Fibroblast of gingiva (primary cell): ENCODE data around the gene ANKRD13D.
"Not testable (repeated sequence)": the region's sequence is repeated elsewhere in the genome, so short reads cannot be mapped to it uniquely, and the experiment has no call there.

Source experiments
- DNase-seq: peaks from one replicate; pipeline ENCODE4 v3.0.0-alpha.2; 2011; ENCODE audit warnings: low read depth

Gene ANKRD13D

DNA sequence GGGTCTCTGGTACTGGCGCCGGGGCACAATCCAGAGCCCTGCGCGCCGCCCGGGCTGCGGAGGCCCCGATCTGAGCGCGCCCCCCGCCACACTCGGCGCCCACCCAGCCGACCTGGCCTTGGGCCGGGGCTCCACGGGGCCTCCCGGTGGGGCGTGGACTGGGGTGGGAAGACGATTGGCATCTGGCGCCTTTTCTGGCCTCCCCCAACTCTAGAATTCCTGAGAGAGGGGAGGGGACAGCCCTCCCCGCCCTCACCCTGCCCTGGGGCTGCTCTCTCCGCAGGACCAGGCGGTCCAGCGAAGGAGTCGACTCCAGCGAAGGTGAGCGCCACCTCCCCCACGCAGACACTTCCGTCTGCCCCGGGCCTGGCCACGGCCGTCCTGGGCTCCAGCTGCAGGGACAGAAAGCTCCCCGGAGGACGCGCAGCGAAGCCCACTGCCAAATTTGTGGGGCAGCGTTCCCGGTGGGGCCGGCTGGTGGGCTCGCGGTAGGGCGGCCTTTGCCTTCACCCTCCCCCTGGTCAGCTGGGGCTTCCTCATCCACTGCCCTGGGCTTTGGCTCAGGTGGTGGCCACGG lies 14.8 kb downstream of the ANKRD13D start:
- no peak for DNase-seq

DNA sequence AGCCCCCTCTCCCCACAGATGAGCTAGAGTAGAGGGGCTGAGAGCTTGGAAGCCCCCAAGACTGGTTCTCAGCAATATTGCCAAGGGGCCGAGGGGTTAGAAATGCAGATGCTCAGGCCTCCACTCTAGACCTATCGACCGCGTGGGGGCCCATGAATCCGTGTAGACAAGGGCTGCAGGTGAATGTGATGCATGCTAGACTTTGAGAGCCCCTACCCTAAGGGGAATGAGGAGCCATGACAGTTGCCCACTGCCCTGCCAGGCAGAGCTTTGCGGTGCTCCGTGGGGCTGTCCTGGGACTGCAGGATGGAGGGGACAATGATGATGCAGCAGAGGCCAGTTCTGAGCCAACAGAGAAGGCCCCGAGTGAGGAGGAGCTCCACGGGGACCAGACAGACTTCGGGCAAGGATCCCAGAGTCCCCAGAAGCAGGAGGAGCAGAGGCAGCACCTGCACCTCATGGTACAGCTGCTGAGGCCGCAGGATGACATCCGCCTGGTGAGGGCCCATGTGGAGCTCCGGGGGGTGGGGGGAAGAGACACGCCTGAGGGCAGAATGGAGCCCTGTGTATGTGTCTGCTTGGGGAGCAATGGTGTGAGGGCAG lies 15.5 kb downstream of the ANKRD13D start:
- DNase-seq: no peak

DNA sequence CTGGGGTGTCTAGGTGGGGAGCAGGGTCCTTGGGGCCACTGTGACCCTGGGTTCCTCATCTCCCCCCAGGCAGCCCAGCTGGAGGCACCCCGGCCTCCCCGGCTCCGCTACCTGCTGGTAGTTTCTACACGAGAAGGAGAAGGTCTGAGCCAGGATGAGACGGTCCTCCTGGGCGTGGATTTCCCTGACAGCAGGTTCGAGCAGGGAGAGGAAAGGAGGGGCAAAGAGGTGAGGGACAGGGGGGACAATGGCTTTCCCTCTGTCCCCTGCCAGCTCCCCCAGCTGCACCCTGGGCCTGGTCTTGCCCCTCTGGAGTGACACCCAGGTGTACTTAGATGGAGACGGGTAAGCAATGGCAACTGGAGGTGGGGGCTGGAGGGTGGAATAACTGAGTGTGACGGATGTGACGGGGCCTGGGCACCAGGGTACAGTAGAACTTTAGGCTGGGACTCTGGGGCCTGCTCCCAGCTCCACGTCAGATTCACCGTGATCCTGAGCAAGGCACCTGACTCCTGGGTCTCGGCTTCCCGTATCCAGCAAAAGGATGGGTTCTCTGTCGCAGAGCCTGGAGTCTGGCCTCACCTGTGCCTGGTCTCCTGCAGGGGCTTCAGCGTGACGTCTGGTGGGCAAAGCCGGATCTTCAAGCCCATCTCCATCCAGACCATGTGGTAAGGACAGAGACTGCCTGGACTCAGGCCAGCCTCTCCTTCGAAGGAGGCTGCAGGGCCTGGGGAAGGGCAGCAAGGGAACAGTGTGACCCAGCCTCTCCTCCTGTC lies 17.9 kb downstream of the ANKRD13D start:
- DNase-seq: no peak

DNA sequence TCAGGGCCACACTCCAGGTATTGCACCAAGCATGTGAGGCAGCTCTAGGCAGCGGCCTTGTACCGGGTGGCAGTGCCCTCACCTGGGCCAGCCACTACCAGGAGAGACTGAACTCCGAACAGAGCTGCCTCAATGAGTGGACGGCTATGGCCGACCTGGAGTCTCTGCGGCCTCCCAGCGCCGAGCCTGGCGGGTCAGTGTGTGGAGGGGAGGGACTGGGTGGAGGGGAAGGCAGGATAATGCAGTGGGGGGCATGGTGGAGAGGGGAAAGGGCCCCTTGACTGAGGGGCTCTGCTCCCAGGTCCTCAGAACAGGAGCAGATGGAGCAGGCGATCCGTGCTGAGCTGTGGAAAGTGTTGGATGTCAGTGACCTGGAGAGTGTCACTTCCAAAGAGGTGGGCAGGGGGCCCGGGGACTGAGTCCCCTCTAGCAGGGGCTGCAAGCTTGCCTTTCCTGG lies 18.5 kb downstream of the ANKRD13D start:
- no peak for DNase-seq

GRCh38 chr11:67308031-67308866 lies 19.1 kb downstream of the ANKRD13D start:
- no peak for DNase-seq

DNA sequence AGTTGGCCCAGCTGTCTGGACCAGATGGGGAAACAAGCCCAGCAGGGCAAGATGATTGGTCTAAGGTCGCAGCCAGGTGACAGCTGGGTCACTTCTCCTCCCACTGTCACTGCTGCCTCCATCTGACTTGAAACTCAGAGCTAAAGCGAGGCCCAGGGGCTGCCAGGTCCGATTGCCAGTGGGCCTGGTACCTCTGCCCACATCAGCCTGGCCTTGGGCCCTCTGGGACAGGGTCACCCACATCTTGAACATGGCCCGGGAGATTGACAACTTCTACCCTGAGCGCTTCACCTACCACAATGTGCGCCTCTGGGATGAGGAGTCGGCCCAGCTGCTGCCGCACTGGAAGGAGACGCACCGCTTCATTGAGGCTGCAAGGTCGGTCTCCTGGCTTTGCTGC lies 20.1 kb downstream of the ANKRD13D start:
- no peak for DNase-seq

DNA sequence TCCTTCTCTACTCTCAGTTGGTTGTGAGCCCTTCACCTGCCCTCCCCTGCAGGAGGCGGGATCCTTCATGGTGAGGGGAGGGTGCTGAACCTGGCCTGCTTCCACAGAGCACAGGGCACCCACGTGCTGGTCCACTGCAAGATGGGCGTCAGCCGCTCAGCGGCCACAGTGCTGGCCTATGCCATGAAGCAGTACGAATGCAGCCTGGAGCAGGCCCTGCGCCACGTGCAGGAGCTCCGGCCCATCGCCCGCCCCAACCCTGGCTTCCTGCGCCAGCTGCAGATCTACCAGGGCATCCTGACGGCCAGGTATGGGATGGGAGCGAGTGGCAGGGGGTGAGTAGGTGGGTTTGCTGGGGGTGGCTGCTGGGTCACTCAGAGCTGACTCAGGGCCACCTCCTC lies 20.6 kb downstream of the ANKRD13D start:
- DNase-seq: no peak

- no peak for DNase-seq
Observed at GRCh38 chr11:67310246-67311050, 21.3 kb downstream of the ANKRD13D start.

DNA sequence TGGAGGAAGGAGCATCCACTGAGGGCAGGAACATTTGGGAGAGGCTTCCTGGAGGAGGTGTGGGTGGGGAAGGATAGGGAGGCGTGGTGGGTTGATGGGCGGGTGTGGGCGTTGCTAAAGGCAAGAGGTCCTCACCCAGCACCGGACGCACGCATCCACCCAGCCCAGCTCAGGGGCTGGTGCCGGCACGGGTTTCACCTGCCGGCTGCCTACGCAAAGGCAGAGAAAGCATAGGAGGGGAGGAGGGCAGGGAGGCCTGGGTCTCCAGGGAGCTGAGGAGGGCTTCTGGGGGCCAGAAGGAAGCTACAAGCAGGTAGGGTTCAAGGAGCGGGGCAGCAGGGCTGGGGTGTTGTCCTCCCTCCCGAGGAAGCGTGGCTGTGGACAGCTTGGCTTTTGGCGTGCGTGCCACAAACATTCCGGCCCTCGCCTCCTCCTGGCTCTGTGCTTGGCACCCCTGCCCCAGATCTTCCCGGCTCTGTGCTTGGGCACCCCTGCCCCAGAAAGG lies 22.0 kb downstream of the ANKRD13D start:
- no peak for DNase-seq

- no peak for DNase-seq
Observed at GRCh38 chr11:67311556-67312082, 22.5 kb downstream of the ANKRD13D start.

GRCh38 chr11:67312187-67313021 lies 23.3 kb downstream of the ANKRD13D start:
- DNase-seq: no peak

GRCh38 chr11:67313125-67313890 lies 24.2 kb downstream of the ANKRD13D start:
- no peak for DNase-seq

- DNase-seq: no peak
Observed at GRCh38 chr11:67314218-67314617, 25.1 kb downstream of the ANKRD13D start.

DNA sequence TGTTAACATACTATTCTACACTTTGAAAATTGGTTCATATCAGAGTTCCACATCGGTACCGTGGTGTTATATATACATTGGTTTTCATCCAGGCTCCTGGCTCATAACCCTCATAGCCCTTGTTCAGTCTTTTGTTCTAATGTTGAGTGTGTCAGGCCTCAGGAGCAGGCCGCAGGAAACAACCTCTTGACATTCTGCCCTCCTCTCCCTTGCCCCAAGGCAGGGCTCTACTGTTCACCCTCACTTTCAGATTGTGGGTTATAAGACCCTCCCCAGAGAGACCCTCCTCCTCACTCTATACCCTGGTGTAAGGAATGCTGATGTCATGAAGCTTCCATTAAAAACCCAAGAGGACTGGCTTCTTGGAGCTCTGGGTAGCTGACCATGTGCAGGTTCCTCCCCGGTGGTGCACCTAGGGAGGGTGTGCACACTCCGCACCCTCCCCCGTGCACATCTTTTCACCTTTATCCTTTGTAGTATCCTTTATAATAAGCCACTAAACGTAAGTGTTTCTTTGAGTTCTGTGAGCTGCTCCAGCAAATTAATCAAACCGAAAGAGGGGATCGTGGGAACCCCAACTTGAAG lies 26.3 kb downstream of the ANKRD13D start:
- no peak for DNase-seq

GRCh38 chr11:67316882-67317204 lies 27.7 kb downstream of the ANKRD13D start:
- no peak for DNase-seq

DNA sequence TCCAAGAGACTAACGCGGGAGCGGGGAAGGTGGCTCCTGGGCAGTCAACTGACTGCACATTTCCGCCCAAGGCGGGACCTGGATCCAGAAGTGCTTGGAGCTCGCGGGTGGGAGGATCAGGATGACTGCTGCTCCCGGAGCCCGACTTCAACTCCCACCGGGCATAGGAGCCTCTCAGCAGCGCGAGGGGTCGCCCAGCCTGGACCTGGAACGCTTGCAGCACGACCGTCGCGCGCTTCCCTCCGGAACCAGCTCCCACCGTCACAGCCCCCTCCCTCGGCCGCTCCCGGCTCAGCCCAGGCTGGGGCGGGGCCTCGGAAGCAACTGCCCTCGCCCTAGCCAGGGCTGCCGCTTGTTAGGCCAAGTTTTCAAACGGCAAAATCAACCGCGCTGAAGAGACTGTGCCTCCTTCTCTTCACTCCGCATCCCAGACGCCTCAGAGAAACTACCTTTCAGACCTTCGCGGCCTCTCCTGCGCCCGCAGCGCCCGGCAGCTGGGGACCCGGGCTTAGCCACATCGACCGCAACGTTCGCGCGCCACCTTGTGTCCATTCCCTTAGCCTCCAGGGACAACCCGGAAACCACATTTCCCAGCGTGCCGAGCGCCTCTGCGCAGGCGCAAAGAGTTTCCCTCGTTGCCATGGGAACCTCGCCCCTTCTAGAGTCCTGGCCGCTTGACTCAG lies 28.2 kb downstream of the ANKRD13D start:
- peak; percentile 83 for DNase-seq

DNA sequence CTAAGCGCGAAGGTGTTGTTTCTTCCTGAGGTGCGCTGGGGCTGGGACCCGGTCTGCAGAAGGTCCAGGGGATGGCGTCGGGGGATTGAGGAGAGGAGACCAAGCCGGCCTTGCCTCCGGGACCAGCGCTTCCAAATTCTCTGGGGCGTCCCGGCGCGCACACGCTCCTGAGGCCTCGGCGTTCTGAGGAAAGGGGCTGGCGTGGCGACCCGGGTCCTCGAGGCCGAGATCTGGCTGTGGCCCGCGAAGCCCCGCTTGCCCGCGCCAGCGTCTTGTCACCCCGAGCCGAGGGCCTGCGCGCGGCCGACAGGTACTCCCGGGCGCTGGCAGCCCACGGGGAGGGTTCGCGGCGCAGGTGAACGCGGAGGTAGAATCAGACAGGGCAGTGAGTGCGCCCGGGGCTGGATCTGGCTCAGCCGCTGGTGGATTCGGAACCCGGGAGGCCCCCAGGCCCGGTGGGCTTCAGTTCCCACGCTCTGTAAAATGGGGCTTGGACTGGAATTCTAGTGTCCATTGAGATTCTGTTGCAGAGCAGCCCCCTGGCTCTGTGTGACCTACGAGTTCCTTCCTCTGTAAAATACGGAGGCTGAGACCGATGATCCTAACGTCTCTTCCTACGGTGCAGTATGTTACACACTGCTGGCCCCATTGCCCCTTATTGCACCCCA lies 28.9 kb downstream of the ANKRD13D start:
- no peak for DNase-seq

DNA sequence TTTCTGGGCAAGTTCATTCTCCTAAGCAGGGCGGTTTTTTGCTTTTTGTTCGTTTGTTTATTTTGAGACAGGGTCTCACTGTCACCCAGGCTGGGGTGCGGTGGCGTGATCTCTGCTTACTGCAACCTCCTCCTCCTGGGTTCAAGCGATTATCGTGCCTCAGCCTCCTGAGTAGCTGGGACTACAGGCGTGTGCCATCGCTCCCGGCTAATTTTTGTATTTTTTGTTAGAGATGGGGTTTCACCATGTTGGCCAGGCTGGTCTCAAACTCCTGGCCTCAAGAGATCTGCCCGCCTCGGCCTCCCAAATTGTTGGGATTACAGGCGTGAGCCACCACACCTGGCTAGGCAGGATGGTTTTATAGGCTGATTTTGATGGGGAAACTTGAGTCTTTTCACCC lies 29.8 kb downstream of the ANKRD13D start:
- not testable (repeated sequence) for DNase-seq
